8988T (cell line): ENCODE results near the gene ZC3H10.

Experiments used
- DNase-seq: peaks from one replicate; pipeline ENCODE4 v3.0.0; 2011

The ZC3H10 gene

GRCh38 chr12:56128670-56129205, 10.7 kb downstream of the ZC3H10 start:
- DNase-seq, result no peak

DNA sequence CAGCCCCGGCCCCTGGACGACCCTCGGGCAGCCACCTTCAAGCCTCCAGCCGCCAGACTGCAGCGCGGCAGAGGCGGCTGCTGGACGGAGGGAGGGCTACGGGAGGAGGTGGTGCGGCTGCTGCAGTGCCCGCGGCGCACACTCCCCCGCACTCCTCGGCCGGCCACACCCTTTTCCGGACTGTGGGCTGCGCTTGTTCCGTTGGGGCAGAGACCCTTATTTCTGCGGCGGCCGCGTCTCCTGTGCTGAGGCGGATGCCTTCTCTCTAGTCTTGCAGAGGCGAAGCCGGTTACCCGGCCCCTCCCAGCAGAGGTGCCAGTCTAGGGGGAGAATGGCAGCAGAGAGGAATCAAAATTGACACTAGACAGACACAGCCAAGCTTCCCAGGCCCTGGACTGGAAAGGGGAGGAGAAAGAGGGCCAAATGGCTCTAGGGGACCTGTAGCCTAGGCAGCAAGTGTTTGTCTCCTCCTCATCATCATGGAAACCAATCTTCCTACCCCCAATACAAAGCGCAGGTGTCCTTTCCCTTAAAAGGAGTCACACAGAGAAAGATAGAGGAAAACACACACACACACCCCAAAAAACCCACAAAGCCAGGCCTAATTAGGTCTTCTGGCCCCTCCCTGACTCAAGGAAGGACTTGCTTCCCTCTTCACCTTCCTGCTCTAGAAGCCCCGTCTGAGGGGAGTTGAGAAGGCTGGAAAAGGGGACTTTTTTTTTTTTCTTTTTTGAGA, 11.3 kb downstream of the ZC3H10 start:
- DNase-seq, result peak; percentile 41

GRCh38 chr12:56129942-56130495, 12.0 kb downstream of the ZC3H10 start:
- no peak for DNase-seq

DNA sequence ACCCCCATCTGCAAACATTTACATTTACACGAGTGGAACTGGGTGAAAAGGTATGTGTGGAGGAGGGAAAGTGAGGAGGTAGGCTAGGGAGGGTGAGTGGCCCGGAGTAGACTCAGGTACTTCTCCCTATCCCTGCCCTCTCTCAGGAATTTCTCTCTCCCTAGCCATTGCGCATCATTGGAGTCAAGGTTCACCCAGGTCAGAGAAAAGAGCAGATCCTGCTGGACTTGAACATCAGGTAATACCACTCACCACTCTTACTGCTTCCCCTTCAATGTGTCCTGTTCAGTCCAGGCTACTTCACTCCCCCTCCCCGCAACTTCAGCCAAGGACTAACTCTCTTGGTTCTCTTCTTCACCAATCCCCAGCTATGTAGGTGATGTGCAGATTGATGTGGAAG, 12.8 kb downstream of the ZC3H10 start:
- no peak for DNase-seq

DNA sequence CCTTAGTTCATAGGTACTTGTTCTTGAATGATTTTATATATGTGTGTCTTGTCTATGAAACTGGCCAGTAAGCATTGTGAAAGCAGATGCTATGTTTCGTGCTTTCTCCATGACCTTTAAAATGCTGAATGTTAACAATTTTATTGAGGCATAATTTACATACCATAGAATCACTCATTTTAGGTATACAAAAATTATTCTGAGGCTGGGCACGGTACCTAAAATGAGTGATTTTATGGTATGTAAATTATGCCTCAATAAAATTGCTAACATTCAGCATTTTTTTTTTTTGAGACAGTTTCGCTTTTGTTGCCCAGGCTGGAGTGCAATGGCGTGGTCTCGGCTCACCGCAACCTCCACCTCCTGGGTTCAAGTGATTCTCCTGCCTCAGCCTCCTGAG, 16.8 kb downstream of the ZC3H10 start:
- no peak for DNase-seq

- no peak for DNase-seq
Measured at GRCh38 chr12:56137853-56138571, 19.9 kb downstream of the ZC3H10 start.

DNA sequence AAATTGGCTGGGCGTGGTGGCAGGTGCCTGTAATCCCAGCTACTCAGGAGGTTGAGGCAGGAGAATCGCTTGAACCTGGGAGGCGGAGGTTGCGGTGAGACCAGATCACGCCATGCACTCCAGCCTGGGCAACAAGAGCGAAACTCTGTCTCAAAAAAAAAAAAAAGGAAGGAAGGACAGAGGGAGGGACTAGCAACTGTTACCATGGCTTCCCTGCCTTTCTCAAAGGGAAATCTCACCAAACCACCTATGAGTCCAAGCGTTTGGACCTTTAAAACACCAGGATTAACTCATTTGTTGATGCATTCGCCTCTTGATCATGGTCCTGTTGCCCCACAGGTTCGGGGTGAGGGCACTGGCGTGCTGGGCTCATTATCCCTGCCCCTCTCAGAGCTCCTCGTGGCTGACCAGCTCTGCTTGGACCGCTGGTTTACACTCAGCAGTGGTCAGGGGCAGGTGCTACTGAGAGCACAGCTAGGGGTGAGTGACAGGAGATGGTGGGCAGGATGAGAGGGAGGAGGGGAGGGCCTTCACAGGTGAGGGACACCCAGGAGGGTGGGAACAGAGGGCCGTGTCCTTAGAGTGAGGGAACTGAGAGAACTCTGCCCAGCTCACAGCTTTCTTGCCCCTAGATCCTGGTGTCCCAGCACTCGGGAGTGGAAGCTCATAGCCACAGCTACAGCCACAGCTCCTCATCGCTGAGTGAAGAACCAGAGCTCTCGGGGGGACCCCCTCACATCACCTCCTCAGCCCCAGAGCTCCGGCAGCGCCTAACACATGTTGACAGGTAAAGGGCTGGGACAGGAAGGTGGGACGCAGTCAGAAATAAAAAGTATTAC, 24.1 kb downstream of the ZC3H10 start:
- DNase-seq, result no peak

- DNase-seq, result no peak
Measured at GRCh38 chr12:56143217-56143616, 25.2 kb downstream of the ZC3H10 start.

- no peak for DNase-seq
Measured at GRCh38 chr12:56143870-56144269, 25.8 kb downstream of the ZC3H10 start.

DNA sequence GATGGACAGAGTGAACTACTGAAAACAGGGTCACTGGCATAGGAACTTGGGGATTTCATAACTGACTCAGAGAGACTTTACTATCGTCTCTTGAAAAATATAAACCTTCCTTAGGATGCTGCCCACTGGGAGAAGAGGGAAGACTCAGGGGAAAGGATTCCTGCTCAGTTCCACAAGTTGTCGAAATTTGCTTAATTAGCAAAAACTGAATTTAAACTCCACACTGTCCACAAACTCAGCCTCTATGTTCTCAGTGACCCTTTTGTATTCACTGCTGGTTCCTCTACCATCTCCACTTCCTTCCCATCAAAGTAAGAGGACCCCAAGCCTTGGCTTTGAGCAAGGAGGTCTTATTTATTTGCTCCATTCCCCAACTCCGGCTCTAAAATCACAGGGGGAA, 27.2 kb downstream of the ZC3H10 start:
- no peak for DNase-seq

DNA sequence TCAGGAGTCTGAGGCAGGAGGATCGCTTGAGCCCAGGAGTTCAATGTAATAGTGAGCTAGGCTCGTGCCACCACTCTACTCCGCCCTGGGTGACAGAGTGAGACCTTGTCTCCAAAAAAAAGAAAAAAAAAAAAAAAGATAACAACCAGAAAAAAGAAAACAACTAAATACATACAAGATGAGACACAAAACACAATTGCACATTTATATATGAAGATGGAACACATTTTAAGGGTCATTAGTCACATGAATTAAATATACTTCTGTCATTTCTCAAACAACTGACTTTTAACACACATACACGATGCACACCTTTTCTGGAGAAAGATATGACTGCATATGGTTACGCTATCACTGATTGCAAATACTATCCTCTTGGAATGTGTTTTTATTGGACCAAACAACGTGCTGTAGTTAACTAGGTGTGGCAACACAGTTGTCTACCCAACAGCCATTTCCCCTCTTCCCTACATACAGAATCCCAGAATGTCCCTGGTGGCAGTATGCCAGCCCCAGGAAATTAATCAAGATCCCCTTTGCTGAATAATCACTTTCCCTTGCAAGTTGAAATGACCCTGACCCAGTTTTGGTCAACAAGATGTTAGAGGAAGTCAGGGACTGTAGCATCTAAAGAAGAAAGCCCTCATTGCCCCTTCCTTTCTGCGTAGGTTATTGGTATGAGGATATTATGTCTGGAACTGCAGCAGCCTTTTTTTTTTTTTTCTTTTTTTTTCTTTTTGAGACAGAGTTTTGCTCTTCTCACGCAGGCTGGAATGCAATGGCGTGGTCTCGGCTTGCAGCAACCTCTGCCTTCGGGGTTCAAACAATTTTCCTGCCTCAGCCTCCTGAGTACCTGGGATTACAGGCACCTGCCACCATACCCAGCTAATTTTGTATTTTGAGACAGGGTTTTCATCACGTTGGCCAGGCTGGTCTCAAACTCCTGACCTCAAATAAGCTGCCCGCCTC, 28.7 kb downstream of the ZC3H10 start:
- no peak for DNase-seq

- DNase-seq, result no peak
Measured at GRCh38 chr12:56150563-56150962, 32.5 kb downstream of the ZC3H10 start.

DNA sequence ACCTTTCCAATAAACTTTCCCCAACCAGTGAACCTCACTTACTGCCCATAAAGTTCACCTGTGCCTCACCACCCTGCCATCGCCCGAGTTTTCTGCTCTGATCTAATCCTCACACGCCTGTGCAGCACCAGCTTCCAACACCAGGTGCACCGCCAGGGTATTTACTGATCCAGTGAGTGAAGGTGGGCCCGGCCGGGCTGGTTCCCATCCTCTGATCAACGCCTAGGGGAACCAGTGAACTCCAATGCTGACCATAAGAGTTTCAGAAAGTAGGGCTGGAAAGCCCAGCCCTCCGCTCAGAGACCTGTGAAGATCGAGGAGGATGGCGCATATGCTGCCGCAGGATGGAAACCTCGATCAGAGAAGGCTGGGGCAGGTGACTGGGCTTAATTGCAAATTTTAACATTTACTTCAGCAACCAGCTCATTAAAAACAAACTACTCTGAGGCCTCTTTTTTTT, 33.6 kb downstream of the ZC3H10 start:
- DNase-seq, result peak; percentile 52

- peak; percentile 87 for DNase-seq
Measured at GRCh38 chr12:56152132-56152755, 34.2 kb downstream of the ZC3H10 start, which contains the start of gene MYL6B. Gene MYL6B (plus strand): TSS chr12:56152587. CDS start chr12:56153919, 1,332 bp downstream.

DNA sequence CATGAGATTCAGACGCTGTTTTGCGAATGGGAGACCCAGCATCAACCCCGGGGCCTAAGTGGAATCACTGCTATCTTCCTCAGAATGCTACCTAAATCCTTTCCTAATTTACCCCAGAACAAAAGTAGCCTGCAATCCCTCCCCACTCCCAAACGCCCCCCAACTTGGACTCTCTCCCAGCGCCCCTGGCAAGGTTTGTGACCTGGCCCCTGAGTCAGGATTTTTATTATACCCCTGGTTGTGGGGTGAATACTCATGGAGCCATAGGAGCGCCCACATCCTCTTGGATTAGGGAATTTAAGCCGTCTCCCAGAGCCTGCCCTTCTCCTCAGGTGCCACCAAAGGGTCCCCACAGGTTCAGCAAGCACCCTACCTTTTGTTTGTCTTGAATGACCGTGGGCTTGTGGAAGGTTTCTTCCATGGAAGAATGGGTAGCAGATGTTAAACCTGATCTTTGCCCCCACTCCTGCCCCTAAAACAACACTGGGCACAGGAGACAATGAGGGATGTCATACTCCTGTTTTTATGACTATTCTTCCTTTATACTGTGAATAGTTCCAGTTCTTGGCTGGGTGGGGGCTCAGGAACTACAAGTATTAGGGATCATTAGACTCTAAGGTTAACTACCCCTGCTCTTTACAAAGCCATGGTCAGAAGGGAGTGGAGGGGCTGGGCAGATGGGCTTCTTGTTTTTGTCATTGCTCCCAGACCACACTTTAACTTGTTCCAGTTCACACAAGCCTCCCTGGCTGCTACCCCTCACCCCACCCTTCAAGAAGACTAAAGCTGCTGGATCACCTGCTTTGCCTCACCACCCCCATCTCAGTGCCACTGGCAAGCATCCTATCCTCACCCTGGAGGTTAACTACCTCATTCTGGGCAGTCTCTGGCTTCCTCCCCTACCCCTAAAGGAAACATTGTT, 35.0 kb downstream of the ZC3H10 start:
- no peak for DNase-seq

DNA sequence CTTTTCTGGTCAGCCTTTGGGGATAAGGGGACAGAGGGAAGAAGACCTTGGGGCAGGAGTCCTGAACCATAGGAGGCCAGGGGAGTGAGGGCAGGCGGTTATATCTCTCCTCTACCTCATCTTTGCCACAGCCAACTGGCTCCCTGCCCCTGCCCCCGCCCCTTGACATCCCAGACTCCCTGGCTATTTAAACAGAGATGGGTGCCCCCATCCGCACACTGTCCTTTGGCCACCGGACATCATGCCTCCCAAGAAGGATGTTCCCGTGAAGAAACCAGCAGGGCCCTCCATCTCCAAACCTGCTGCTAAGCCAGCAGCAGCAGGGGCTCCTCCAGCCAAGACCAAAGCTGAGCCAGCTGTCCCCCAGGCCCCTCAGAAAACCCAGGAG, 35.6 kb downstream of the ZC3H10 start:
- DNase-seq, result no peak

DNA sequence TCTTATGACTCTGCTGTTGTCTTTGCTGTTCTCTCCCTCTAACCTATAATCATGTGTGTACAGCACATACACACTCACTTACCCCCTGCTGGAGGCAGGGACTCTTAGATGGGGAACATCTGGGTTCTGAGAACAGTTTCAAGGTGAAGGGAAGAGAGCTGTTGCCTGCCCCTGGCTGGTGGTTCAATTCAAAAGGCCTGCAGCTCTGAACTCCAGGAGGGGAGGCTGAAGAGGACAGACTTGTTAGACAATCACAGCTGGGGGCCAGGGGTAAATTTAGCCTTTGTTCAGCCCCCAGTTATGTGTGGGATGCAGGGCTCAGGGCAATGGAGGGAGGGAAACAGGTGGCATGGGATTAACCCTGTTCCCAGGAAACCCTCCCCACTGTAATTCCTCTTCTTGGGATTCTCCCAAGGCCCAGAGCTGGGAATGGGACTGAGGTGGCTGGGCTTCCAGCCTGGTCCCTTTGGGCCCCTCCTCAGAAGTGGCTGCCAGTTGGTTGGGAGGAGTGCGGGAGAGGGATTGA, 36.2 kb downstream of the ZC3H10 start:
- DNase-seq, result no peak

DNA sequence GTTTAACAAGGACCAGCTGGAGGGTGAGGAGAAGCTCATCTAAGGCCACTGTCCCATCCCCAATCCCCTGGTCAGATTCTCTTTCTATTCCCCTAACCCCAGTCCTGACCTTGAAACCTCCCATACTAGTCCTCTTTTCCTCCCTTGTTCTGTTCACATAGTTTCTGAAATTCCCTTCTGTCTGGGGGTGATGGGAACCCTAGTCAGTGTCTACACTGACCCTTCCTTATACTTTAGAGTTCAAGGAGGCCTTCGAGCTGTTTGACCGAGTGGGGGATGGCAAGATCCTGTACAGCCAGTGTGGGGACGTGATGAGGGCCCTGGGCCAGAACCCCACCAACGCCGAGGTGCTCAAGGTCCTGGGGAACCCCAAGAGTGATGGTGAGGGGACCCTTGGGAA, 36.8 kb downstream of the ZC3H10 start:
- DNase-seq, result no peak

DNA sequence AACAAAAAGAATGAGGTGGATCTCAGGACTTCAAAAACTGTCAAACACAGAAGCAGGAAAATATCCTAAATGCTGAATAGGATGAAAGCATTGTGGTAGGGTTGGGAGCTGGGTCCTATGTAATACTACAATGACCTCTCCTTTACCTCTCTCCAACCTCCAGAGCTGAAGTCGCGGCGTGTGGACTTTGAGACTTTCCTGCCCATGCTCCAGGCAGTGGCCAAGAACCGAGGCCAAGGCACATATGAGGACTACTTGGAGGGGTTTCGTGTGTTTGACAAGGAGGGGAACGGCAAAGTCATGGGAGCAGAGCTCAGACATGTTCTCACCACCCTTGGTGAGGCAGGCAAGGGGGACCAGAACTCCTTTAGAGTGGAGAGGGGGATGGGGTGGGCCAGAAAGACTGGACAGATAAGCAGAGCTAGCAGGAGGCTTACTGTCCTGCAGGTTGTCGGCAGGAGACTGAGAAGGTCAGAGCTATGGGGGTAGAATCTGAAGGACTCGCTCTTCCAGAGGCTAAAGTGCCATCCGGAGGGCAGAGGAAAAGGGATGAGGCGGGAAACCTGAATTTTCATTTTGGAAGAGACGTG, 37.3 kb downstream of the ZC3H10 start:
- no peak for DNase-seq
